Vagina (tissue), 2 donors: ENCODE results near the gene CPVL.

ENCODE experiments used
- POLR2A ChIP-seq, 2 donors: fragments of 450-650 bp; IDR thresholded peaks; one replicate each; pipeline ENCODE4 v1.6.1; 2017; ENCODE audit warnings: antibody characterized with exemption in 2 of 2, mild to moderate bottlenecking in 2 of 2, moderate library complexity in 2 of 2
- TF ChIP-seq, protein P1 (sequence below), 3 experiments: fragments of 450-650 bp in 2 of 3; fragments of 200-600 bp in 1 of 3; sonication (generic) in 1 of 3; IDR thresholded peaks; one replicate each; pipeline ENCODE4 v1.5.1; 2017 to 2019; ENCODE audit warnings: antibody characterized with exemption in 3 of 3, mild to moderate bottlenecking in 2 of 3, moderate library complexity in 2 of 3

DNA sequence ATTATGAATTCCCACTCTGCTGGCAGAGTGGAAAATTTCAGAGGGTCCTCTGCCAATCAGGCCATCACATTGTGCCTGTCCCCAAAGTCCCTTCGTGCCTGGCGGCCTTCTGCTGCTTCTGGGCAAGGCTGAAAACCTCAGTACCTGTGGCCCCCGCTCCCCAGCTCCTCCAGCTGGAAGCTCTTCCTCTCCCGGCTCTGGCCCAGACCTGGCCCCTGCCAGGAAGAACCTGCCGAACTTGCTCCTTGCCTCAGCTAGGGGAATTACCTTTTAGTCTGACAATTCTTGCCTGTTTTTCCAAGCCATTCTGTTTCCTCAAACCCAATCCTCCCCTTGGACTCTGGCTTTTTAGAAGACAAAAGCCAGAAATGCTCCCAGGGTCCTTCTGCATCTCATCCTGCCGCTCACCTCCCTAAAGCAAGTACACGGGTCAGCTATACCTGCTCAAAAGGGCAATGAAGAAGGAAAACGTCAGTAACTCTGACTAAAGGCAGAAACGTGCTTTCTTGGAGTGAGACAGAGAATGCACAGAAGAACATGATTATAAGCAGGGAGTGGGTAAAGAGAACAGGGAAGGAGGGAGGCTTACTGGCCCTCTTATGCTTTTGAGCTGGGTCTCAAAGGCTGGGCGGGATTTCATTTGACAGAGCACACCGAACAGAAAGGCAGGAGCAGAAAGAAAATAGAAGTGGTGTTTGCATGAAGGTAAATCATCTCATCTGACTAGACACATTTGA is 160.1 kb downstream of the CPVL start:
- TF ChIP-seq, protein P1, sequence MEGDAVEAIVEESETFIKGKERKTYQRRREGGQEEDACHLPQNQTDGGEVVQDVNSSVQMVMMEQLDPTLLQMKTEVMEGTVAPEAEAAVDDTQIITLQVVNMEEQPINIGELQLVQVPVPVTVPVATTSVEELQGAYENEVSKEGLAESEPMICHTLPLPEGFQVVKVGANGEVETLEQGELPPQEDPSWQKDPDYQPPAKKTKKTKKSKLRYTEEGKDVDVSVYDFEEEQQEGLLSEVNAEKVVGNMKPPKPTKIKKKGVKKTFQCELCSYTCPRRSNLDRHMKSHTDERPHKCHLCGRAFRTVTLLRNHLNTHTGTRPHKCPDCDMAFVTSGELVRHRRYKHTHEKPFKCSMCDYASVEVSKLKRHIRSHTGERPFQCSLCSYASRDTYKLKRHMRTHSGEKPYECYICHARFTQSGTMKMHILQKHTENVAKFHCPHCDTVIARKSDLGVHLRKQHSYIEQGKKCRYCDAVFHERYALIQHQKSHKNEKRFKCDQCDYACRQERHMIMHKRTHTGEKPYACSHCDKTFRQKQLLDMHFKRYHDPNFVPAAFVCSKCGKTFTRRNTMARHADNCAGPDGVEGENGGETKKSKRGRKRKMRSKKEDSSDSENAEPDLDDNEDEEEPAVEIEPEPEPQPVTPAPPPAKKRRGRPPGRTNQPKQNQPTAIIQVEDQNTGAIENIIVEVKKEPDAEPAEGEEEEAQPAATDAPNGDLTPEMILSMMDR (IDR thresholded peaks at IDR 0.05) = no peak
- TF ChIP-seq POLR2A (IDR thresholded peaks at IDR 0.05) = no peak
